ENCODE data around the gene RGS16.

GRCh38 chr1:182627622-182628021 is 23.4 kb upstream of the RGS16 start:
- TF ChIP-seq ZNF10 (CRISPR knock-in tag; IDR thresholded peaks at IDR 0.05; ENCODE audit: borderline replicate concordance, low read depth) = no peak
- TF ChIP-seq RNF2 (conservative IDR thresholded peaks at IDR 0.05; ENCODE audit: low read depth) = no peak
- TF ChIP-seq, protein P1, sequence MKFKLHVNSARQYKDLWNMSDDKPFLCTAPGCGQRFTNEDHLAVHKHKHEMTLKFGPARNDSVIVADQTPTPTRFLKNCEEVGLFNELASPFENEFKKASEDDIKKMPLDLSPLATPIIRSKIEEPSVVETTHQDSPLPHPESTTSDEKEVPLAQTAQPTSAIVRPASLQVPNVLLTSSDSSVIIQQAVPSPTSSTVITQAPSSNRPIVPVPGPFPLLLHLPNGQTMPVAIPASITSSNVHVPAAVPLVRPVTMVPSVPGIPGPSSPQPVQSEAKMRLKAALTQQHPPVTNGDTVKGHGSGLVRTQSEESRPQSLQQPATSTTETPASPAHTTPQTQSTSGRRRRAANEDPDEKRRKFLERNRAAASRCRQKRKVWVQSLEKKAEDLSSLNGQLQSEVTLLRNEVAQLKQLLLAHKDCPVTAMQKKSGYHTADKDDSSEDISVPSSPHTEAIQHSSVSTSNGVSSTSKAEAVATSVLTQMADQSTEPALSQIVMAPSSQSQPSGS (CRISPR knock-in tag; IDR thresholded peaks at IDR 0.05) = no peak
- no peak for TF ChIP-seq ZNF670 (CRISPR knock-in tag; IDR thresholded peaks at IDR 0.05; ENCODE audit: borderline replicate concordance)
